Measurements from ENCODE around the gene KLK15. TPM values are rescaled to one million over a fixed set of nuclear protein-coding genes. Genes with fewer than 3 reads are reported as not detected.

KLK15 gene
- not detected for polyA plus RNA-seq (2013, experiment 1 of 2)
- polyA plus RNA-seq (2013, experiment 2 of 2) = not detected

- no peak within 1 kb of the TSS for H2BK12ac ChIP-seq (ENCODE audit: low read length)
- no peak within 1 kb of the TSS for H2AK5ac ChIP-seq (ENCODE audit: low read depth, low read length)
- no peak within 1 kb of the TSS for H3K14ac ChIP-seq (ENCODE audit: low read length)
- no peak within 1 kb of the TSS for H4K91ac ChIP-seq (ENCODE audit: low read depth, low read length, poor library complexity)
- DNase-seq (ENCODE audit: low spot score) = no peak
- peak within 1 kb of the TSS in 1 of 2 donors; percentile 30 for H3K4me3 ChIP-seq (ENCODE audit: low read length in 2 of 2)
- H3K23ac ChIP-seq (ENCODE audit: low read depth, low read length, poor library complexity) = no peak within 1 kb of the TSS
- no peak within 1 kb of the TSS for H3K18ac ChIP-seq (ENCODE audit: low read length)
- H3K9me3 ChIP-seq (replicated peaks in 1 of 2; ENCODE audit: control insufficient read depth in 2 of 2, insufficient read depth in 1 of 2, low read depth in 1 of 2, low read length in 2 of 2) = peaks cover 0 to 4% of the 10 kb centered on the region in 2 donors
- H3K4ac ChIP-seq (ENCODE audit: low read length) = no peak within 1 kb of the TSS
- H4K8ac ChIP-seq (ENCODE audit: low read depth, low read length) = no peak within 1 kb of the TSS
- no peak within 1 kb of the TSS for H2AFZ ChIP-seq (ENCODE audit: low read length)
- H3K27ac ChIP-seq (replicated peaks; ENCODE audit: low read length) = no peak within 1 kb of the TSS
- peaks cover 0 to 4% of the 10 kb centered on the region in 2 donors for H3K4me1 ChIP-seq (ENCODE audit: control insufficient read depth in 2 of 2, insufficient read depth in 1 of 2, low read depth in 1 of 2, low read length in 2 of 2)
- no peak within 1 kb of the TSS for H2BK120ac ChIP-seq (ENCODE audit: low read depth, low read length)
- no peak within 1 kb of the TSS for H2BK5ac ChIP-seq (ENCODE audit: low read length)
- peaks cover 0 to 35% (median 29%) of the 10 kb centered on the region in 3 experiments for H3K27me3 ChIP-seq (ENCODE audit: control insufficient read depth in 3 of 3, insufficient read depth in 3 of 3, low read depth in 1 of 3, low read length in 3 of 3)
- no CpG with 5 or more reads among the region's 8 CpGs for WGBS, 2 donors (ENCODE audit: extremely low coverage in 2 of 2, insufficient read length in 2 of 2, insufficient replicate concordance in 1 of 2)
- H3K9ac ChIP-seq (ENCODE audit: low read depth, low read length, poor library complexity) = no peak within 1 kb of the TSS
- H3K79me1 ChIP-seq (ENCODE audit: low read depth, low read length) = no peaks in the 10 kb centered on the region
- no peak within 1 kb of the TSS for H2BK15ac ChIP-seq (ENCODE audit: low read length)
- no peak within 1 kb of the TSS for H3K4me2 ChIP-seq (ENCODE audit: insufficient read depth, low read length, poor library complexity, severe bottlenecking)
- H3K36me3 ChIP-seq (replicated peaks in 1 of 2; ENCODE audit: control insufficient read depth in 2 of 2, insufficient read depth in 2 of 2, low read length in 2 of 2) = no peaks in the 10 kb centered on the region
Measured at GRCh38 chr19:50833117-50833801, at the start of gene KLK15. KLK15 (minus strand) TSS chr19:50833574; CDS start chr19:50831492, 2,082 bp downstream.

GRCh38 chr19:50882188-50882587 is 48.8 kb upstream of the KLK15 start:
- H3K27me3 ChIP-seq (ENCODE audit: control insufficient read depth in 3 of 3, insufficient read depth in 3 of 3, low read depth in 1 of 3, low read length in 3 of 3) = peaks cover 0 to 34% (median 0%) of the 10 kb centered on the region in 3 experiments
- H3K36me3 ChIP-seq (replicated peaks in 1 of 2; ENCODE audit: control insufficient read depth in 2 of 2, insufficient read depth in 2 of 2, low read length in 2 of 2) = no peaks in the 10 kb centered on the region
- no peak overlapping the region for H2BK5ac ChIP-seq (ENCODE audit: low read length)
- H3K4me1 ChIP-seq (ENCODE audit: control insufficient read depth in 2 of 2, insufficient read depth in 1 of 2, low read depth in 1 of 2, low read length in 2 of 2) = no peaks in the 10 kb centered on the region
- no peak for DNase-seq (ENCODE audit: low spot score)
- no peak overlapping the region for H2BK120ac ChIP-seq (ENCODE audit: low read depth, low read length)
- WGBS, 2 donors (ENCODE audit: extremely low coverage in 2 of 2, insufficient read length in 2 of 2, insufficient replicate concordance in 1 of 2) = no CpG with 5 or more reads among the region's 3 CpGs
- H2AFZ ChIP-seq (ENCODE audit: low read length) = no peak overlapping the region
- H3K4me3 ChIP-seq (ENCODE audit: low read length in 2 of 2) = no peak overlapping the region
- H3K23ac ChIP-seq (ENCODE audit: low read depth, low read length, poor library complexity) = no peak overlapping the region
- no peak overlapping the region for H3K4me2 ChIP-seq (ENCODE audit: insufficient read depth, low read length, poor library complexity, severe bottlenecking)
- no peak overlapping the region for H3K18ac ChIP-seq (ENCODE audit: low read length)
- H3K79me1 ChIP-seq (ENCODE audit: low read depth, low read length) = no peaks in the 10 kb centered on the region
- no peak overlapping the region for H3K4ac ChIP-seq (ENCODE audit: low read length)
- H3K9ac ChIP-seq (ENCODE audit: low read depth, low read length, poor library complexity) = no peak overlapping the region
- H2AK5ac ChIP-seq (ENCODE audit: low read depth, low read length) = no peak overlapping the region
- H4K8ac ChIP-seq (ENCODE audit: low read depth, low read length) = no peak overlapping the region
- H4K91ac ChIP-seq (ENCODE audit: low read depth, low read length, poor library complexity) = no peak overlapping the region
- no peak overlapping the region for H3K14ac ChIP-seq (ENCODE audit: low read length)
- H3K9me3 ChIP-seq (replicated peaks in 1 of 2; ENCODE audit: control insufficient read depth in 2 of 2, insufficient read depth in 1 of 2, low read depth in 1 of 2, low read length in 2 of 2) = no peaks in the 10 kb centered on the region
- H2BK15ac ChIP-seq (ENCODE audit: low read length) = no peak overlapping the region
- H2BK12ac ChIP-seq (ENCODE audit: low read length) = no peak overlapping the region
- H3K27ac ChIP-seq (replicated peaks; ENCODE audit: low read length) = no peak overlapping the region

DNA sequence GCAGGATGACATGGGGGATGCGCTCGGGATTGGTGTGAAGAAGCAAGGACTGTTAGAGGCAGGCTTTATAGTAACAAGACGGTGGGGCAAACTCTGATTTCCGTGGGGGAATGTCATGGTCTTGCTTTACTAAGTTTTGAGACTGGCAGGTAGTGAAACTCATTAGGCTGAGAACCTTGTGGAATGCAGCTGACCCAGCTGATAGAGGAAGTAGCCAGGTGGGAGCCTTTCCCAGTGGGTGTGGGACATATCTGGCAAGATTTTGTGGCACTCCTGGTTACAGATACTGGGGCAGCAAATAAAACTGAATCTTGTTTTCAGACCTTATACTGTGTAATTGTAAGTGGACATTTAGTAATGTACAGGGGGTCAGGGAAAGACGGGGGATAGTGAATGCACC is 46.9 kb upstream of the KLK15 start:
- Histone ChIP-seq H3K4me3 (ENCODE audit: low read length in 2 of 2) (no peak overlapping the region), H2BK15ac (ENCODE audit: low read length) (no peak overlapping the region), H3K23ac (ENCODE audit: low read depth, low read length, poor library complexity) (no peak overlapping the region), H2BK120ac (ENCODE audit: low read depth, low read length) (no peak overlapping the region), H3K27ac (replicated peaks; ENCODE audit: low read length) (no peak overlapping the region), H3K9ac (ENCODE audit: low read depth, low read length, poor library complexity) (no peak overlapping the region), H3K9me3 (replicated peaks in 1 of 2; ENCODE audit: control insufficient read depth in 2 of 2, insufficient read depth in 1 of 2, low read depth in 1 of 2, low read length in 2 of 2) (no peaks in the 10 kb centered on the region), H4K8ac (ENCODE audit: low read depth, low read length) (no peak overlapping the region), H2BK12ac (ENCODE audit: low read length) (no peak overlapping the region), H3K18ac (ENCODE audit: low read length) (no peak overlapping the region), H2BK5ac (ENCODE audit: low read length) (no peak overlapping the region), H3K4me1 (ENCODE audit: control insufficient read depth in 2 of 2, insufficient read depth in 1 of 2, low read depth in 1 of 2, low read length in 2 of 2) (no peaks in the 10 kb centered on the region), H3K36me3 (replicated peaks in 1 of 2; ENCODE audit: control insufficient read depth in 2 of 2, insufficient read depth in 2 of 2, low read length in 2 of 2) (no peaks in the 10 kb centered on the region), H3K4me2 (ENCODE audit: insufficient read depth, low read length, poor library complexity, severe bottlenecking) (no peak overlapping the region), H3K79me1 (ENCODE audit: low read depth, low read length) (no peaks in the 10 kb centered on the region), H3K4ac (ENCODE audit: low read length) (no peak overlapping the region), H2AK5ac (ENCODE audit: low read depth, low read length) (no peak overlapping the region), H4K91ac (ENCODE audit: low read depth, low read length, poor library complexity) (no peak overlapping the region), H3K27me3 (ENCODE audit: control insufficient read depth in 3 of 3, insufficient read depth in 3 of 3, low read depth in 1 of 3, low read length in 3 of 3) (peaks cover 0 to 46% (median under 1%) of the 10 kb centered on the region in 3 experiments), H2AFZ (ENCODE audit: low read length) (no peak overlapping the region), H3K14ac (ENCODE audit: low read length) (no peak overlapping the region)
- no peak for DNase-seq (ENCODE audit: low spot score)
- no CpG with 5 or more reads among the region's 5 CpGs for WGBS, 2 donors (ENCODE audit: extremely low coverage in 2 of 2, insufficient read length in 2 of 2, insufficient replicate concordance in 1 of 2)

DNA sequence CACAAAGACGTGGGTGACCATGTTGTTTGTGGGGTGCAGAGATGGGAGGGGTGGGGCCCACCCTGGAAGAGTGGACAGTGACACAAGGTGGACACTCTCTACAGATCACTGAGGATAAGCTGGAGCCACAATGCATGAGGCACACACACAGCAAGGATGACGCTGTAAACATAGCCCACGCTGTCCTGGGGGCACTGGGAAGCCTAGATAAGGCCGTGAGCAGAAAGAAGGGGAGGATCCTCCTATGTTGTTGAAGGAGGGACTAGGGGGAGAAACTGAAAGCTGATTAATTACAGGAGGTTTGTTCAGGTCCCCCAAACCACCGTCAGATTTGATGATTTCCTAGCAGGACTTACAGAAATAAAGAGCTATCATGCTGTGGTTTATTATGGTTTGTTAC is 45.5 kb upstream of the KLK15 start:
- Histone ChIP-seq H2BK120ac (ENCODE audit: low read depth, low read length) (no peak overlapping the region), H2BK15ac (ENCODE audit: low read length) (no peak overlapping the region), H3K4me1 (ENCODE audit: control insufficient read depth in 2 of 2, insufficient read depth in 1 of 2, low read depth in 1 of 2, low read length in 2 of 2) (no peaks in the 10 kb centered on the region), H3K14ac (ENCODE audit: low read length) (no peak overlapping the region), H3K9me3 (replicated peaks in 1 of 2; ENCODE audit: control insufficient read depth in 2 of 2, insufficient read depth in 1 of 2, low read depth in 1 of 2, low read length in 2 of 2) (no peaks in the 10 kb centered on the region), H3K18ac (ENCODE audit: low read length) (no peak overlapping the region), H3K23ac (ENCODE audit: low read depth, low read length, poor library complexity) (no peak overlapping the region), H3K79me1 (ENCODE audit: low read depth, low read length) (no peaks in the 10 kb centered on the region), H3K4ac (ENCODE audit: low read length) (no peak overlapping the region), H3K4me3 (ENCODE audit: low read length in 2 of 2) (no peak overlapping the region), H2AFZ (ENCODE audit: low read length) (no peak overlapping the region), H3K27ac (replicated peaks; ENCODE audit: low read length) (no peak overlapping the region), H4K91ac (ENCODE audit: low read depth, low read length, poor library complexity) (no peak overlapping the region), H3K36me3 (replicated peaks in 1 of 2; ENCODE audit: control insufficient read depth in 2 of 2, insufficient read depth in 2 of 2, low read length in 2 of 2) (no peaks in the 10 kb centered on the region), H3K9ac (ENCODE audit: low read depth, low read length, poor library complexity) (no peak overlapping the region), H3K27me3 (ENCODE audit: control insufficient read depth in 3 of 3, insufficient read depth in 3 of 3, low read depth in 1 of 3, low read length in 3 of 3) (peaks cover 0 to 52% (median 3%) of the 10 kb centered on the region in 3 experiments), H2BK12ac (ENCODE audit: low read length) (no peak overlapping the region), H4K8ac (ENCODE audit: low read depth, low read length) (no peak overlapping the region), H2AK5ac (ENCODE audit: low read depth, low read length) (no peak overlapping the region), H2BK5ac (ENCODE audit: low read length) (no peak overlapping the region), H3K4me2 (ENCODE audit: insufficient read depth, low read length, poor library complexity, severe bottlenecking) (no peak overlapping the region)
- no peak for DNase-seq (ENCODE audit: low spot score)
- no CpG with 5 or more reads among the region's 5 CpGs for WGBS, 2 donors (ENCODE audit: extremely low coverage in 2 of 2, insufficient read length in 2 of 2, insufficient replicate concordance in 1 of 2)
